Subcutaneous adipose tissue (tissue), 4 donors: ENCODE measurements around the gene PLAAT2. TPM values are rescaled to one million over a fixed set of nuclear protein-coding genes. Genes with fewer than 3 reads are reported as not detected.

Source experiments
- CTCF ChIP-seq: fragments of 450-650 bp; IDR thresholded peaks from one replicate; pipeline ENCODE4 v1.5.1; 2016; ENCODE audit warnings: low read depth, mild to moderate bottlenecking, control low read depth, antibody characterized with exemption, moderate library complexity
- total RNA-seq, 4 donors: library from RNA; depleted of rRNA; stranded (reverse); fragments of >200 nt; gene quantifications; one replicate each; pipeline ENCODE4 v1.1.0, GENCODE V29; 2016

The PLAAT2 gene
- total RNA-seq, 4 donors from 2014 or later, result not detected

GRCh38 chr11:63572026-63572688 is 9.0 kb upstream of the PLAAT2 start:
- no peak for TF ChIP-seq CTCF

DNA sequence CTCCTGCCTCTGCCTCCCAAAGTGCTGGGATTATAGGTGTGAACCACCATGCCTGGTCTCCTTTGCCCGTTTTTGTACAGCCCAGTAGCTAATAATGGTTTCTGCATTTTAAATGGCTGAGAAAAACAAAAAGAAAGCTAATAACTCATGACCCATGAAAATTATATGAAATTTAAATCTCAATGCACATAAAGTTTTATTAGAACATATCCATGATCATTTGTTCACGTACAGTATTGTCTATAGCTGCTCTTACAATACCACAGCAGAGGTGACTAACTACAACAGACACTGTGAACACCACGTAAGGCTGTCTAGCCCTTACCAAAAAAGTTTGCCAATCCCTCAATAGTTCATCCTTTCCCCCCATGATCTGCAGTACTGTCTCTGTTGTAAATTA is 6.4 kb upstream of the PLAAT2 start:
- no peak for TF ChIP-seq CTCF

GRCh38 chr11:63567044-63567840 is 4.1 kb upstream of the PLAAT2 start:
- TF ChIP-seq CTCF, result no peak

DNA sequence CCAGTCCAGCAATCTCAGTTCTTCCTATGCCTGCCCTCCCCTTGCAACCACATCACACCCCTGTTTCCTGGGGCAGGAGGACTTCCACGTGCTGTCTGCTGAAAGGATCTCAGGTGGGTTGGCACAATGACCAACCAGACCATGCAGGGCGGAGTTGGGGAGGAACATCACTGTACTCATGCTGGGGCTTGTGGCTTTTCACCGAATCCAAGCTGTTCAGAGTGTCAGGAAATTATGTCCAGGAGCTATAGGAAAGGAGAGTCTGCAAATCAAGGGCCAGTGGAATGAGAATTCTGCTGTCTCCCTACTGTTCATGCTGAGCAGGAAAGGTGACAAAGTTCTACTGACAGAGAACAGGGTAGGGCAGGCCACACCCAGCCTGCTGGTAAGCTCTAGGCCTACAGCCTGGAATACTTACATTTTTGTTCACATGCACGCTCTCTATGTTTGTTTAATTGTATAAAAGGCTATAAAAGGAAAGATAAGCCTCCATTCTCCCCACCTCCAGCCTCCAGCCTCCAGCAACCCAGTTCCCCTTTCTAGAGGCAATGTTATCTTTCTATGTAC is 1.7 kb upstream of the PLAAT2 start:
- no peak for TF ChIP-seq CTCF

- no peak for TF ChIP-seq CTCF
These were observed 1.0 kb upstream of the PLAAT2 start for GRCh38 chr11:63564056-63564774.

DNA sequence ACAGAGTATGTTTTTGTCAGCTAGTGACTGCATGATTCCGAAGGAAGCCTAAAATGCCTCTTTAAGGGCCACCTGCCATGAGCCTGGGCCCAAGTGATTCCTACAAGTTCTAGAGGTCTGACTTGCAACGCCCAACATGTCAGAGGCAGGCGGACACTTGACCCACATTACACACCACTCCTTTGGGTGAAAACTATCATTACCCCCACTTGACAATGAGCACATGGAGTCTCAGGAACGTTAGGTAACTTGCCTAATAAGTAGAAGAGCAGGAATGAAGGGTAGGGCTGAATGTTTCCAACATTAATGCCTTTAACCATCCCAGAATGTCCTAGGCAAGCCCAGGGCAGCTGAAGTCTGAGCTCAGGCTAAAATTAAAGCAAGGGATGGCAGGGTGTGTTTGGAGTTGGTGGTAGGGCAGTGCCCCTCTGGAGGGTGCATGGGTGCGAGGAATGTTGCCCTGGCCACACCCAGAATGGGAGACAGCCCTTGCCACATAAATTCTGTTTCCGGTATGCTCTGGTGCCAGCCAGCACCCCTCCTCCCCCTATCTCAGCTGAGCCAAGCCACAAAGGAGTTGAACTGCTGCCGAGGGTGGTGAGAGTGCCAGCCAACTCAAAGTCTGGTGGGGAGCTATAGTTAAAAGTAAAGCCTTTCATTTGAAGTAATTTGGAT is 2.5 kb downstream of the PLAAT2 start:
- TF ChIP-seq CTCF, result no peak
